CD14-positive monocyte (primary cell): Measurements from ENCODE around the gene SLC24A2. TPM values are rescaled to one million over a fixed set of nuclear protein-coding genes. Genes with fewer than 3 reads are reported as not detected.

Experiments
- DNase-seq, 3 donors: peaks; one replicate each; pipeline ENCODE4 v3.0.0-alpha.2; 2011 to 2022
- H2AFZ ChIP-seq: 2 replicates; pipeline ENCODE4 v1.6.0; 2012; ENCODE audit warnings: mild to moderate bottlenecking, low read depth, low read length, inconsistent platforms; ENCODE audit not compliant: insufficient read depth, poor library complexity, severe bottlenecking
- H3K27ac ChIP-seq, 2 donors: 1 replicate in 1 of 2; 2 replicates in 1 of 2; pipeline ENCODE4 v1.5.1; 2012 to 2013; ENCODE audit warnings: low read length in 2 of 2, control low read depth in 1 of 2, inconsistent platforms in 1 of 2, low read depth in 1 of 2, mild to moderate bottlenecking in 1 of 2
- H3K27me3 ChIP-seq, 2 donors: one replicate each; pipeline versions ENCODE4 v1.6.0 to v1.6.1; 2011 to 2013; ENCODE audit warnings: low read length in 2 of 2; ENCODE audit not compliant: control insufficient read depth in 2 of 2, insufficient read depth in 2 of 2
- H3K36me3 ChIP-seq, 2 donors: replicated peaks in 1 of 2; 1 replicate in 1 of 2; 2 replicates in 1 of 2; pipeline versions ENCODE4 v1.5.1 to v1.6.1; 2012 to 2013; ENCODE audit warnings: low read length in 2 of 2, control low read depth in 1 of 2, inconsistent platforms in 1 of 2, mild to moderate bottlenecking in 1 of 2; ENCODE audit not compliant: insufficient read depth in 2 of 2, control insufficient read depth in 1 of 2
- H3K4me1 ChIP-seq, 2 donors: 1 replicate in 1 of 2; 2 replicates in 1 of 2; pipeline versions ENCODE4 v1.5.1 to v1.6.1; 2012 to 2013; ENCODE audit warnings: low read length in 2 of 2, control low read depth in 1 of 2, inconsistent platforms in 1 of 2, mild to moderate bottlenecking in 1 of 2, moderate library complexity in 1 of 2; ENCODE audit not compliant: insufficient read depth in 2 of 2, control insufficient read depth in 1 of 2
- H3K4me2 ChIP-seq: replicated peaks from 2 replicates; pipeline ENCODE3; 2012; ENCODE audit warnings: low read length, moderate library complexity, mild to moderate bottlenecking; ENCODE audit not compliant: poor library complexity, severe bottlenecking; ENCODE audit errors: extremely low read depth
- H3K4me3 ChIP-seq, 3 experiments: fragments of 200-600 bp in 1 of 3; sonication (generic) in 1 of 3; replicated peaks in 1 of 3; 1 replicate in 2 of 3; 2 replicates in 1 of 3; pipeline ENCODE4 v1.5.1; 2011 to 2013; ENCODE audit warnings: low read length in 3 of 3, mild to moderate bottlenecking in 3 of 3, control low read depth in 2 of 3, low read depth in 2 of 3, inconsistent platforms in 1 of 3, moderate library complexity in 1 of 3
- H3K79me2 ChIP-seq: 2 replicates; pipeline ENCODE4 v1.6.0; 2012; ENCODE audit warnings: mild to moderate bottlenecking, control low read depth, inconsistent platforms, low read length, moderate library complexity; ENCODE audit not compliant: insufficient read depth
- H3K9ac ChIP-seq: 2 replicates; pipeline ENCODE4 v1.6.0; 2017; ENCODE audit warnings: low read length, mild to moderate bottlenecking; ENCODE audit not compliant: insufficient read depth, poor library complexity, severe bottlenecking
- H3K9me3 ChIP-seq, 2 donors: replicated peaks in 1 of 2; 1 replicate in 1 of 2; 2 replicates in 1 of 2; pipeline versions ENCODE4 v1.5.1 to v1.6.1; 2012 to 2013; ENCODE audit warnings: low read length in 2 of 2, control low read depth in 1 of 2; ENCODE audit not compliant: control insufficient read depth in 1 of 2, insufficient read depth in 1 of 2
- H4K20me1 ChIP-seq: 2 replicates; pipeline ENCODE4 v1.6.0; 2012; ENCODE audit warnings: mild to moderate bottlenecking, low read length, control low read depth, moderate library complexity; ENCODE audit not compliant: insufficient read depth
- H3K27ac Mint-ChIP-seq, 7 donors: one replicate each; pipeline ENCODE4 v1.8.0; 2020; ENCODE audit warnings: mild to moderate bottlenecking in 7 of 7, mixed read lengths in 7 of 7, moderate library complexity in 6 of 7, inconsistent platforms in 2 of 7
- H3K27me3 Mint-ChIP-seq, 3 donors: one replicate each; pipeline ENCODE4 v1.8.0; 2021 to 2022; ENCODE audit warnings: low read depth in 3 of 3, mild to moderate bottlenecking in 3 of 3, mixed read lengths in 3 of 3, moderate library complexity in 3 of 3, inconsistent platforms in 1 of 3
- H3K36me3 Mint-ChIP-seq, 2 donors: one replicate each; pipeline ENCODE4 v1.8.0; 2020; ENCODE audit warnings: mixed read lengths in 2 of 2, inconsistent platforms in 1 of 2, mild to moderate bottlenecking in 1 of 2
- H3K4me1 Mint-ChIP-seq: one replicate; pipeline ENCODE4 v1.8.0; 2020; ENCODE audit warnings: mild to moderate bottlenecking, mixed read lengths
- H3K4me3 Mint-ChIP-seq, 2 donors: one replicate each; pipeline ENCODE4 v1.8.0; 2020; ENCODE audit warnings: mild to moderate bottlenecking in 2 of 2, mixed read lengths in 2 of 2, moderate library complexity in 1 of 2
- H3K9me3 Mint-ChIP-seq, 7 donors: one replicate each; pipeline ENCODE4 v1.8.0; 2020 to 2022; ENCODE audit warnings: mixed read lengths in 7 of 7, mild to moderate bottlenecking in 6 of 7, moderate library complexity in 6 of 7, inconsistent platforms in 2 of 7
- CTCF ChIP-seq: fragments of 200-600 bp; IDR thresholded peaks from one replicate; pipeline ENCODE4 v1.8.0; 2022; ENCODE audit warnings: antibody characterized with exemption, mild to moderate bottlenecking
- WGBS: methylation state at CpG from one replicate; pipeline ENCODE4 v1.1.5; 2013; ENCODE audit warnings: missing lambda C conversion rate; ENCODE audit not compliant: insufficient coverage; 5-methylcytosine and 5-hydroxymethylcytosine counted together
- intact Hi-C, 2 donors: fragments of 100-400 bp; cut with micrococcal nuclease; formaldehyde crosslinking; loops; one replicate each; pipeline versions ENCODE4 v1.15.0 to v1.15.1; 2023
- polyA plus RNA-seq, 3 donors: library from polyadenylated mRNA; depleted of rRNA in 1 of 3; unstranded in 2 of 3; stranded (reverse) in 1 of 3; fragments of 300-500 nt in 2 of 3; fragments of >200 nt in 1 of 3; fragmentation: Illumina TruSeq in 2 of 3; gene quantifications; 1 replicate in 2 of 3; 2 replicates in 1 of 3; pipeline ENCODE4 v1.2.3, GENCODE V29; 2012 to 2021

Gene SLC24A2
- polyA plus RNA-seq, 3 donors: not detected

DNA sequence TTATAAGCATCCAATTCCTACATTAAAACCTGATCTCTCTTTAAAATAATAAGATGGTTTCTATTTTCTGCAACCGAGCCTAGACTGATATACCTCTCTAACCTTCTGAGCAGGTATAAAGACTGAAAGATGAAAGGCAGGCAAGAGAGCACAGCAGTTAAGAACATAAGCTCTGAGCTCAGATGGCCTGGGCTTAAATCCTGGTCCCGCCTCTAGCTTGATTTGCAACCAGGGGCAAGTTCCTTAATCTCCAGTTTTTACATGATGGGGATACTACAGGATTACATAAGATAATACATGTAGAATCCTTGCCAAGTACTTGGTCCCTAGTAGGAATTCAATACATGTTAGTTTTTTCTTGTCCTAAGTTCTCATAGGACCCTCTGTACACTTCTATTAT, 33.9 kb downstream of the SLC24A2 start:
- Histone ChIP-seq H3K4me2 (no peak overlapping the region), H3K4me1 (no peaks in the 10 kb centered on the region), H3K79me2 (no peaks in the 10 kb centered on the region), H2AFZ (no peak overlapping the region), H3K27ac (no peak overlapping the region), H4K20me1 (no peaks in the 10 kb centered on the region), H3K27me3 (no peaks in the 10 kb centered on the region), H3K36me3 (no peaks in the 10 kb centered on the region), H3K9me3 (no peaks in the 10 kb centered on the region), H3K9ac (no peak overlapping the region), H3K4me3 (no peak overlapping the region)
- no peaks in the 10 kb centered on the region for H3K36me3 Mint-ChIP-seq
- H3K27ac Mint-ChIP-seq: no peak overlapping the region
- H3K9me3 Mint-ChIP-seq: peaks cover 0 to 5% (median 0%) of the 10 kb centered on the region in 7 donors
- H3K4me1 Mint-ChIP-seq: no peaks in the 10 kb centered on the region
- no peak for DNase-seq
- peaks cover 0 to 2% (median 1%) of the 10 kb centered on the region in 3 donors for H3K27me3 Mint-ChIP-seq
- WGBS: no CpG with 5 or more reads among the region's 2 CpGs
- no peak for TF ChIP-seq CTCF
- no peak overlapping the region for H3K4me3 Mint-ChIP-seq
- intact Hi-C loops: no loop called here

DNA sequence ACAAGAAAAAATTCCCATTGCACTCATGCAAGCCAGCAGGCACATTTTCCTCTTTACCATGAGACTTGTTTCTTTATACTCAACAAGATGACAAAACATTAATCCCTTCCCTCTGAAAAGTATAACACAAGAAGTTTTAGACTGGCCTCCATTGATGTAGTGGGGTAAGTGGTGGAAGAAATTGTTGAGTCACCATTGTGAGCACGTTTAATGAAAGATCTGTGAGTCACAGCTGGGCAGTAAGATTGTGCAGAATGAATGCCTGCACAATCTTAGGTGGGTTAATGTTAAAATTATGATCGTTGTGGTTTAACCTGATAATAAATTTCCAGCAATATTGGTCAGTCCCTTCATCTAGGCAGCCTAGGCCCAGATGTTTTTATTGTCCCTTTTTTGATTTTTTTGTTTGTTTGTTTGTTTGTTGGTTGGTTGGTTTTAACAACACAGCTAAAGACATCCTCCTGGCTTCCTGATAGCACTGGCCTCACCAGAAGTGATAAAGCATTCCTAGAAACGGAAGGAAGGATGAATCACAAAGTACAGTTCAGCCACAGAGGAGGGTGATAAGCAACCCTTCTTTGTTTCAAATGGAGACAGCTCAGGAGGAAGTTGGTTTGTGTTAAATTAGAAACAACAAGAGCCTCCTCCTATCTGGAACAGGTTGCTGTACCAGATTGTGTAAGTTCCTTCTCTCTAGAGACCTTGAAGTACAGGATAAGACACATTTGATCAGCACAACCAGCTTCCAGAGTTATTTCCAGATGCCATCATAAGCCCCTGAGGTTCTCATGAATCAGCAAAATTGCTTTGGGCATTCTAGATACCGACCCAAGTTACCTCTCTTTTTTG, 40.3 kb downstream of the SLC24A2 start:
- Mint-ChIP-seq H3K36me3 (no peaks in the 10 kb centered on the region), H3K27ac (peak overlapping the region in 2 of 7 donors; percentile 65 to 87), H3K9me3 (peaks cover 0 to 5% (median 0%) of the 10 kb centered on the region in 7 donors), H3K27me3 (peaks cover 0 to 2% (median 1%) of the 10 kb centered on the region in 3 donors), H3K4me3 (no peak overlapping the region), H3K4me1 (peaks cover 20% of the 10 kb centered on the region)
- Histone ChIP-seq H3K27me3 (no peaks in the 10 kb centered on the region), H3K79me2 (no peaks in the 10 kb centered on the region), H3K27ac (peak overlapping the region in 1 of 2 donors; percentile 46), H4K20me1 (no peaks in the 10 kb centered on the region), H3K9ac (no peak overlapping the region), H3K36me3 (no peaks in the 10 kb centered on the region), H3K4me3 (peak overlapping the region in 1 of 3 experiments; percentile 9), H2AFZ (no peak overlapping the region), H3K4me1 (peaks cover 15 to 28% of the 10 kb centered on the region in 2 donors), H3K4me2 (peak overlapping the region; percentile 32), H3K9me3 (no peaks in the 10 kb centered on the region)
- peak; percentile 1 to 37 (median 14) for DNase-seq
- no peak for TF ChIP-seq CTCF
- intact Hi-C loops: no loop called here
- WGBS: 29% methylated on average over 2 of the region's 4 CpGs
